Measurements from ENCODE around the gene NCOA7.

The NCOA7 gene

DNA sequence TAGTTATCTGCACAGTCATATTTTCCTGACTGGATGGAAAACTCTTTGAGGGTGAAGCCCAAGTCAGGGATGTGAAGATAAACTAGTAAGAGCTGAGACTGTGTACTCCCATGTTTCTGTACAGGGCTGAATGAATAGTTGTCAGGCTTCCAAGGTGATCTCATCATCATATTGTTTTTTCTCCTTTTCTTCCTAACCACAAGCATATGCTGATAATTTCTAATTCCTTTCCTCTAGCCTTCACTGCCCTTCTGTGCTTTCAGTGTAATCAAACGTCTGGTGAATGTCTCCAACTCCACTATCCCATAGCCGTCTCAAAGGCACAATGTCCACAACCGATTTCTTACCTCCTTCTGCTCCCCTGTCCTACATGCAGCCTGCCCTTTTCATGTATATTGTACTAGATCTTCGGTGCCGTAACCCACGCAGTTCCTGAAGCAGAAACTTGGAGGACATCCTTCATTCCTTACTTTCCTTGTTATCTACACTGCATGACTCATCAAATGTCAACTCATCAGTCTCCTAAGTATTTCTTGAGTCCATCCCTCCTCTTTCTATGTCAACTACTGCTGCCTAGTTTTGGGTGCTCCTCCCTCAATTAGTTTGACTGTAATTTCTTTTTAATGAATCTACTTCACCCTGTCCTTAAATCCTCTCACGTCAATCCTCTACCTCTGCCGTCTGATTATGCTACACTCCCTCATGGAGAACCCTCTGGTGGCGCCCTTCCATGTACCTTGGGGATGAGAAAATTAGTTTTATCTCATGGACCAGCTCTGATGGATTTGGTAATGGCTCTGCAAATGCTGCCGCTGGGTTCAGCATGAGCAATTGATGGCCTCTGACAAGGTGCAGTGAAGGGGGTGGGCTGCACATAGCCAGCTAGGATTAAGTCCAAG is 21.9 kb downstream of the NCOA7 start:
- DNase-seq (ENCODE audit: low read depth in 3 of 3, low spot score in 1 of 3), result no peak

DNA sequence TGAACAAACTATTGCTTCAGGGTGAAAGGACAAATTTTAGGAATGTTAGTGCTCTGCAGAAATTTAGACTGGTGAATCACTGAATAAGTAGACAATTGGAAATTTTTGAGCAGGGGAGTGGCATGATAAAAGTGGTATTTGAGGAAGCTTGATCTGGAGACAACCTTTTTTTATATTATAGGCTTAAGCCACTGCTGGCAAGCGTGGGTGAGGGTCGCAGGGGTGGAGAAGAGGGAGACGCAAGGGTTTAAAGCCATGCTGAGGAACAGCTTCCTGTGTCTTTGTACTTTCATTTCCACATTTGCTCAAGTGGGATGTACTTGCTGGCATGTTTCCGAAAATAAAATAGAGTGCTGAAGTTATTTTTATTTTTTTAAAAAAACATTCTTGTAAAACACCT is 23.7 kb downstream of the NCOA7 start:
- no peak for DNase-seq (ENCODE audit: low read depth in 3 of 3, low spot score in 1 of 3)

DNA sequence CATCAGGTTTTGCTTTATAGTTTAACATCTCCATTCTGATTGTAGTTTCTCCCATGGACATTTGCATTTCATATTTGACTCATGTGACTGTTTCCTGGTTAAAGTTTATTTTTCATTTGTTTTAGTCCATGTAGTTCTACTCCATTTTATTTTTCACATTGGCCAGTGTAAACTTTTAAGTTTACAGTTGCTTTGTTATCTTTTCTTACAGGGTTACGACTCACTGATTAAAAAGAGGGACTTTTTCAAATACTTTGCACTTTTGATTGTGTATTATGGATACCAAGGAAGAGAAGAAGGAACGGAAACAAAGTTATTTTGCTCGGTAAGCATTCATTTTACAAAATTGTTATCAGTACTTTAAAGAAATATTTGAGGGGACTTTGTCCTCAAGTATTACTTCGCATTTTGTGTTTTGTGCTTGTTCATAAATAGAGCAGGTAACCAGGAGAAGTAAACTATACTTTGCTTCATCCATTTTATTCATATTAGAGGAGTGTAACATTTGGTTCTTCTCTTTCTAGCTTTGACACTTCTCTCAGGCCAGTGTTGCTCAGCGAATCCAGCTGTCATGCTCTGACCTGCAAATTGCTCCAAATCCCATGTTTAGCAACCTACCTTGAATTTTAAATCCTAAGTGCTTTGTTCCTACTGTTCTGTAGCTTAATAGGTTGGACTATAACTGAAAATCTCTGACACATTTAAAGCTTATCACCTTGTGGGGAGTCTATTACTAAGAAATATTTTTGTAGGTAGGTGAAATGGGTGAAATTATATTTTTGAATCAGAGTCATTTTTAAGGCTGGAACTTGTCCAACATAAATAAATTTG is 24.5 kb downstream of the NCOA7 start:
- DNase-seq (ENCODE audit: low read depth in 3 of 3, low spot score in 1 of 3), result no peak

DNA sequence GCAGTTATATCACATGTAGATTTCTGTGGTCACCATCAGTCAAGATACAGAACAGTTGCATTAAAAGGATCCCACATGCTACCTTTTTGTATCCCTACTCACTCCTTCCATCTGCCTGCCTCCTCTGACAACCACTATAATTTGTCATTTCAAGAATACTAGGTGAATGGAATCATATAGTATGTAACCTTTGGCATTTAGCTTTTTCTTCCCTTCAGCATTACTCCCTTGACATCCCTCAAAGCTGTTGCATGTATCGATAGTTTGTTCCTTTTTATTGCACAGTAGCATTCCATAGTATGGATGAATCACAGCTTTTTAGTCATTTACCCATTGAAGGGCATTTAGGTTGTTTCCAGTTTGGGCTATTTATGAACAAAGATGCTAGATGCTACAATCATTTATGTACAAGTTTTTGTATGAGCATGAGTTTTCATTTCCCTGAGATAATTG is 26.1 kb downstream of the NCOA7 start:
- DNase-seq (ENCODE audit: low read depth in 3 of 3, low spot score in 1 of 3), result no peak

DNA sequence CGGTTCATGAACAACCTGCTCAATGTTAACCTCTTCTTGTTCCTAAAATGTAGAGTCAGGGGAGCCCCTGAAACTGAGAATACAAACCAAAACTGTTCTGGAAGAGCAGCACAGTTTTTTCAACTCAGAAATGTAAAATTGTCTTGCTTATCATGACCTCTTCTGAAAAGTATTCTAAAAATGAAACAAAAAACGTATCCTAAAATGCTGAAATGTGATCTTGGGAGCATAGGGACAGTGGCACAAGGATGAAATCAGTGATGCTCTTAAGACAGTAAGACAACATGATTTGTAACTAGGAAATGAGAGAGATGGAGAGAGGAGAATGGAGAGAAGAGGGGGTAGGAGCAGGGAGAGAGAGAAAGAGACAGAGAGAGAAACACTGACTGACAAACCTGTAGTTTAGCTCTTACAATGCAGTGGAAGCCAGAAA is 27.5 kb downstream of the NCOA7 start:
- no peak for DNase-seq (ENCODE audit: low read depth in 3 of 3, low spot score in 1 of 3)

DNA sequence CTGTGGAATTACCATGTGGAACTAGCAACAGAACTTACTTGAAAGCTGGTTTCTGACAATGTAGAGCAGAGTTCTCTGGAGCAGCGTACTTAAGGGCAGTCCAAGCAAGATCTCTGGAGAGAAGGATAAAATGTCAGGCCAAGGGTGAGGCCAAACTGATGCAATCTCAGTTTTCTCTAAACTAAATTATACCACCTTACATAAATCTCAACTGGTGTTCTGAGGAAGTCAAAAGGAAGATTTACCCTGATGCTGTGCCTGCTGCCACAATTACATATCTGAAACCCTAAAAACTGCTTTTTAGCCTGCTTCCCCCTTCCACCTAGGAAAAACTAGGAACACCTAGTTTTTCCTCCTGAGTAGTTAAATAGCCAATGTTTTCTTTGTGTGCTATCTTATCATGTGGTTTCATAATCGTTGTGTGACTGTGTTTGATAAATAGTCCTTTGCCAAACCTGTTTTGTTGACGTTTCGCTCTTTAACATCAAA is 28.1 kb downstream of the NCOA7 start:
- DNase-seq (ENCODE audit: low read depth in 3 of 3, low spot score in 1 of 3), result no peak

DNA sequence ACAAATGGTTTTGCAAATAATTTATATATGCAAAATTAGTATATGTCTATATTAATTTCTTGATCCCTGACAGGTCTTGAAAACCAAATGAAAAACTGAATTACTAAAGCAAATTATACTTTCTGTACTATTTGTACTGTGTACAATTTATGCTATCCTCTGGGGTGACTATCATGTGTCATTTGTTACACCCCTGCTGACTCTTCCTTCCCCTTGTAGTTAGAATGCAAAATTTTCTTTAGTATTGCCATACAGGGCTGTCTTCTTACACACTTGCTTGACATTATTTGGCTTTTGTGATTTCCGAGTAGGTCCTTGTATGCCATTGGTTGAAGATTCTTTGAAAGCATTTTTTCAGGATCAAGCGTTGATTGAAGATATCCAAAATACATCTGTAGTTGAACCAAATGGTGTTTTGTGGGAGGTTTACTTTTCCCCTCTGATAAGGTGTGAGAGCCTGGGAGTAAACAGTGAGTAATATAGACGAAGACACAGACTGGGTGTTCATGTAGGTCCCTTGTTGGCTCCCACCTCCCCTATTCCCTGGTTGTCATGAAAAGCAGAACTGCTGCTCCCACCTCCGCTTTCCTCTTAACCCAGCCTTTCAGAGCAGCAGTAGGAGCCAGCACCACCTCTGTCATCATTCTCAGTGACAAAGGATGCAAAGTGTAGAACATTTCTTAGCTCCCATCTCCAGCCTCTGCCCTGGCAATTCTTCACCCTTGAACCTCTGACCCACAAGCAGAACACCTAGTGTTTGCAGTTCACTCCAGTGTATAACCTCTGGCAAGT is 29.0 kb downstream of the NCOA7 start:
- no peak for DNase-seq (ENCODE audit: low read depth in 3 of 3, low spot score in 1 of 3)

DNA sequence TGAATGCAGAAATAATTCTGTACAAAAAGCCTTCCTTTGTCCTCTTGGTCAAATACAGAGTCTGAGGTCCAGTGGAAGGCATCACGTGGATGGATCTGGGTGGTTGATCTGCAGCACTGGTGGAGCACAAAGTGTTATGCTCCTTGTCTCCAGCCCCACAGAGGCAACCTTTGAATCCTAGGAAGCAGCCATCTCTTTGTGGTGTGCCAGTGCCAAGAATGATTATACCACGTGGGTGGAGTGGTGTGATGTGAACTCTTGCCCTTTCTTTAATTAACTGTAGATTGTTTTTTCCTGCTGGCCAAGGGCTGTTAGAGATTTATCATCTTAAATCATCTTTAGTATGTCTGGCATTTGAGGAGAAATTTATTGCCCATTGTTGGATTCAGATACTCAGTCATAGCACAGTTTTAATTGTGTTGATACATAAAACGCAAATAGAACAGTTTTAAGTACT is 31.1 kb downstream of the NCOA7 start:
- no peak for DNase-seq (ENCODE audit: low read depth in 3 of 3, low spot score in 1 of 3)

DNA sequence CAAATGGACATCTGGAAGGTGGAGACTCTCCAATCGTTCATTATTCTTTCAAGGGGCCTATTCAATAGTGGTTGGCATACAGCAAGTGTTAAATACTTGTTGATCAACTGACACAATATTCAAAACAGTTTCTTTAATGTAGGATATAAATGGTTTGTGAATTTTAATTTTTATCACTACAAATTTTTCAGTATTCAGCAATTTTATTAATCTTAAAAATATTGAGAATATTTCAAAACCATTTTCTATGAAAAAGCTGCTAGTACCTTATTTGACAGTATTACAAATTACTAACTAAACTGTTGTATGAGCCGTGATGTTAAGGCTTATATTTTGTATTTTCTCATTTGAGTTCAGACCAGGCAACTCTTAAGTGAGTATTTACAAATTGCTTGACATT is 32.4 kb downstream of the NCOA7 start:
- DNase-seq (ENCODE audit: low read depth in 3 of 3, low spot score in 1 of 3), result no peak

DNA sequence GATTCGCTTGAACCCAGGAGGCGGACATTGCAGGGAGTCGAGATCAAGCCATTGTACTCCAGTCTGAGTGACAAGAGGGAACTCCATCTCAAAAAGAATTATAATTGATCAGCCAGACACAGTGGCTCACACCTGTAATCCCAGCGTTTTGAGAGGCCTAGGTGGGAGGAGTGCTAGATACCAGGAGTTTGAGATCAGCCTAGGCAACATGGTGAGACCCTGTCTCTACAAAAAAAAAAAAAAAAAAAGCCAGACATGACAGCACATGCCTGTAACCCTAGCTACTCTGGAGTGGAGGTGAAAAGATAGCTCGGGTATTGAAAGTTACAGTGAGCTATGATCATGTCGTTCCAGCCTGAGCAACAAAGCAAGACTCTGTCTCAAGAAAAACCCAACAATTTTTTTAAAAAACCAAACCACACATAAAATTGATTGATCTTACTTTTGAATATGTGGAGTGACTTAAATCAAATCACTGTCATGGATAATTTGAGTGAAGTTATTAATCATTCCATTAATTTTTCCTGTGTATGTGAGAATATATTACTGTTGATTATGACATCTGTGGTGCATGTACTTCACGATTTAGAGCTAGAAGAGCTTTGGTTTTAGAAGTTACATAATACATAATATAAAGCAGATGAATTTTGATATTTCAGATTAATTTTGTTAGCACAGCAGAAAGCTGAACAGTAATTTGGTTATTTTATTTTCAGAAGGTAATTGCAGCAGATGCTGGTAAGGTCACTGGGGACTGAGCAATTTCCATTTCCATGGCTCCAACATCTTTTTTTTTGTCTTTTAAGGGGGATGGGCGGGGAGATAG is 34.4 kb downstream of the NCOA7 start:
- no peak for DNase-seq (ENCODE audit: low read depth in 3 of 3, low spot score in 1 of 3)

DNA sequence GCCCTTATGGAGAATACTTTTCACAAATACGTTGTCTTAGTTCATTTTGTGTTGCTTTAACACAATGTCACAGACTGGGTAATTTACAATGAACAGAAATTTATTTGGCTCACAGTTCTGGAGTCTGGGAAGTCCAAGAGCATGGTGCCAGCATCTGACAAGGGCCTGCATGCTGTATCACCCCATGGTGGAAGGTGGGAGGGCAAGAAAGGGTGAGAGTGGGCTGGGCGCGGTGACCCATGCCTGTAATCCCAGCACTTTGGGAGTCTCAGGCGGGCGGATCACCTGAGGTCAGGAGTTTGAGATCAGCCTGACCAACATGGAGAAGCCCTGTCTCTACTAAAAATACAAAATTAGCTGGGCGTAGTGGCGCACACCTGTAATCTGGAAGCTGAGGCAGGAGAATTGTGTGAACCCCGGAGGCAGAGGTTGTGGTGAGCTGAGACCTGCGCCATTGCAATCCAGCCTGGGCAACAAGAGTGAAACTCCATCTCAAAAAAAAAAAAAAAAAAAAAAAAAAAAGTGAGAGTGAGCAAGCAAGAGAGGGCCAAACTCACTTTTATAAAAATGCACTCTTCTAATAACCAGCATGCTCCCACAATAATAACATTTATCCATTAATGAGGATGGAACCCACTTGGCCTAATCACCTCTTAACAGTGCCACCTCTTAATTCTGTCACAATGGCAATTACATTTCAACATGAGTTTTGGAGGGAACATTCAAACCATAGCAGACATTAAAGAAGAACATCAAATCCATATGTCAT is 36.1 kb downstream of the NCOA7 start:
- DNase-seq (ENCODE audit: low read depth in 3 of 3, low spot score in 1 of 3), result no peak

DNA sequence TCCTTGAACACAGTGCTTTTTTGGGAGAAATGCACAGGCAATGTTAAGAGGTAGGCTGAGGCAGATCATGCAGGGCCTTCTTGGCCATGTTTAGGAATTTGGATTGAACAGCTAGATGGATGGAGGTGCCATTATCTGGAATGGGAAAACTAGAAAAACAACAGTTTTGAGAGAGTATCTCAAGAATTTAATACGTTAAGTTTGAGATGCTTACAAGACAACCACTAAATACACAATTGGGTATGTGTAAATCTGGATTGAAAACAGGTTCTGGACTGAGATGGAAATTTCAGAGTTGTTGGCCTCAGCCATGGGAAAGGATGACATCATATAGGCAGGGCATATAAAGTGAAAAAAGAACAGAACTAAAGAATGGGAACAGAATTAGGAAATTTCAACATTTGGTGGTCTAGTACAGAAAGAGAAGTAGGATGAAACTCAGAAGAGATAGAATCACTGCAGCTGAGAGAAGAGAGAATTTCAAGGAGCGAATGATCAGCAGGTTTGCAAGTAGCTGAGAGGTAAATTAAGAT is 37.1 kb downstream of the NCOA7 start:
- no peak for DNase-seq (ENCODE audit: low read depth in 3 of 3, low spot score in 1 of 3)

DNA sequence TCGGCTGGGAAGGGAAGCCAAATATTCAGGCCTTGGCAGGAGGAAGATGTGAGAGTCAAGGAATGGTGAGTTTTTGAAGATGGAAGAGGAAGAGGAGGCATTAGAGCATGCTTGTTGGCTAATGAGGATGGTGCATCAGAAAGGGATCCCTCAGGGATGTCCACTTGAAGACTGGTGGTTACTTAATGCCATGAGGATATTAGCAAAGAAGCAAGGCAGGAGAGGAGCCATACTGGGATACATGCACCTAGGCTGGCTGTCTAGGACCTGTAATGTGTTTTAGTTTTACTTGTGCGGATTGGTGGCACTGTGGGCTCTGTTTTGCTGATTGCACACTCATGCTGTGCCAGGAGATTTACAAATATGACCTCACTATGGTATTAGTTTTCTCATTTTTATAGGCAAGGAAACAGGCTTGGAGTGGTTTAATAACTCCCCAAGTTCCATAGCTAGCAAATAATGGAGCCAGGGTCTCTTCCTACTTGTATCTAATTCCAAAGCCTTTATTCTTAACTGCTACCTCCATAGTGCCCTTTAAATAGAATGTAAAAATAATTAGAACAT is 37.8 kb downstream of the NCOA7 start:
- no peak for DNase-seq (ENCODE audit: low read depth in 3 of 3, low spot score in 1 of 3)

DNA sequence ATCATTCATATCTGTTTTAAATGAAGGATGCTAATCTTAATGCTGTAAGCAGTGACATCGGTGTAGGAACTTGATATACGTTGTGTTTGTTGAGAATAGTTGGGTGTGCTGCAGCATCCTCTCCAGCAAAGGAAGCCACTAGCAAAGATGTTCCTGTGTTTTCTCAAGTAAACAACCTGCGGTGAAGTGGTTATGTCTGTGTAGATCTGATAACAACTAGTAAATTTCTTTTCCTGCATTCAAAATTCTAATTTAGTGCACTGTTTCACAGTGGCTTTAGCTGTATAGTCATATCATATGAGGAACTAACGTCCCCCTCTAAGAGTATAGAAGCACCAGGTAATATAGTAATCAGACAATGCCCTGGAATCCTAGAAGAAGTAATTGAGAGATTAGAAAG is 38.7 kb downstream of the NCOA7 start:
- no peak for DNase-seq (ENCODE audit: low read depth in 3 of 3, low spot score in 1 of 3)

DNA sequence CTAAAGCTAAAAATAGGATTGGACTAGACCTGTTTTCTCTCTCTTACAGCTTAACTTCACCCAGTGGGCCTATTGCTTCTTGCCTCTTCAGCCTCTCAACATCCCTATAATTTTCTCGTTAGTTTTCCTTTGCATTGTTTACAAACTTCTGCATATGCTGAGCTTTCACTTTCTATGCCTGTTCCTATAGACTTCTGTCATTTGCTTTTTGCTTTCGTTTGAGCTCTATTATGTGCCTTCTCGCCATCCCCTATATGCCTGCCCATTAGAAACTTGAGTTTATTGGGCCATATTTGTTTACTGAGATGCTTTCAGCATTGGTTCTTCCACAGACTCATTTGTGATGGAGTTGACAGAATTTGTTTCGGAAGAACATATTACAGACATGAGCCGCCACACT is 40.9 kb downstream of the NCOA7 start:
- DNase-seq (ENCODE audit: low read depth in 3 of 3, low spot score in 1 of 3), result no peak

DNA sequence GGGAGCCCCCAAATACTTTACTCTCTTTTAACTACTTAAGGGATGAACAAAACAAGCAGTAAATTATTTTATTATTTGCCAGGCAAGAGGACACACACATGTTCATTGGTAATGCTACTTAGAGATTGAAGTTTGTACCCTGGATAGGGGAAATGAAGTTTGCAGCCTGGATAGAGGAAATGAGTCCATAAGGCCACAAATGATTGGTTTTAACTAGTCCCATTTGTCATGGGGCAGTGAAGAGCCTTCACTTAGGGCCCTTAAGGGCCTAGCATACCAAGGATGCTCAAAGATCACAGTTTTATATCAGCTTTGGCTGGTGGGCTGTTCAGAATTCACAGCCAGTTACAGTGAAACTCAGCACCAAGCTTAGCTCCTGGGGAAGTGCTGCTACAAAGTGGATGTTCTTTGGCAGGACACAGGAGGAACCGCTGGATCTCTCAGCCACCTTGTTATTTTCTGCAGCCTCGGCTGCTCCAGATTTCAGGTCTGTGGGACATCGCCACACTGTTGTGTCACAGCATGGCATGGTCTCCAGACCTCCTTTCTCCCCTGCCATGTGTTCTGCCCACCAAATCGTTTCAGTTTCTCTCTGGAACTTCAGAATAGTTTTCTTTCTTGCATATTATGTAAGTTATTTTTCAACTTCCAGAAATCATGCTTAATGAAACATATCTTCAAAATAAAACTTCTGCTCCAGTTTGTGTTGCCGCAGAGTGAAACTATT is 41.8 kb downstream of the NCOA7 start:
- no peak for DNase-seq (ENCODE audit: low read depth in 3 of 3, low spot score in 1 of 3)

DNA sequence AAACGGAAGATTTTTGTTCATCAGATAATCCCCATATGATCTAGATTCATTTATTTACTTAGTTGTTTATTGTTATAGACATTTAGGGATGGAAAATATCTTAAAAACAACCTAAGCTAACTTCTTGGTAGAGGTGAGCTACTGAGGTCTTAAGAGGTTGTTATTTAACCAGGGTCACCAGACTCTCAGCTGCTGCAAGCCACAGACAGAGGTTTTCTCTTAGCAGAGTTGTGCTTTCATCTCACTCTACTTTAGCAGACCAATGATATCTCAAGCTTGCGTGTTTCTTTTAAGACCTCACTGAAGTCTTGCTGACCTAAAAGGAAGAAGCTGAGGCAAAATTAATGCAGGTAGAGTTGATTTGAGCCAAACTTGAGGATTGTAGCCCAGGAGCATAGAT is 43.6 kb downstream of the NCOA7 start:
- no peak for DNase-seq (ENCODE audit: low read depth in 3 of 3, low spot score in 1 of 3)

DNA sequence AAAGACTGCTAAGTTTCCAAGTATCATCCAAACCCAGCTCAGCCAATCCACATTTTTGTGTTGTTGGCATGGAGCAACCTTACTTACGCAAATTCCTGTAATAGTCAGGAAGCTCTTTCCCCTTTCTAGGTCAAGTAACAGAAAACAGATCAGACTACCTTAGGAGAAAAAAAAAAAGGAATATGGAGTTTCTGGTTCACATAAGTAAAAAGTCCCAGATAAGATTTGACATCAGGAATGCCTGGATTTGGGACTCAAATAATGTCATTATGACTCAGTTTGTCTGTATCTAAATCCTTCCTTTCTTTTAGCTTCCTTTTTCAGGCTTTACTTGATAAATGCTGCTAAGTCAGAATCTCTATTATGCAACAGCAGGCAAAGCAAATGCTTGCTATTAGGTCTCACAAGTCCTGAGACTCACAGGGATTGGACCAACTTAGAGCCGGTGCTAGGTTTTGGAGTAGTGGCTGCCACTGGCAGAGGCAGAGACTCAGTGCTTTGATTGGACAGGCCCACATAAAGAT is 44.5 kb downstream of the NCOA7 start:
- DNase-seq (ENCODE audit: low read depth in 3 of 3, low spot score in 1 of 3), result no peak

Data from stimulated activated CD4-positive, alpha-beta T cell treated with anti-CD3 and anti-CD28 coated beads, TNF-alpha, amount 100 ng/mL, for 1 hour (primary cell).